GM12873 (cell line): ENCODE data around the gene TDRD6.

Experiments
- TF ChIP-seq, protein P1 (sequence below): IDR thresholded peaks from 2 replicates; pipeline ENCODE4 v1.5.1; 2012; ENCODE audit warnings: low read depth, mild to moderate bottlenecking, moderate library complexity, low read length, control low read depth; ENCODE audit not compliant: insufficient read depth; ENCODE audit errors: missing control alignments

Gene TDRD6, protein sequence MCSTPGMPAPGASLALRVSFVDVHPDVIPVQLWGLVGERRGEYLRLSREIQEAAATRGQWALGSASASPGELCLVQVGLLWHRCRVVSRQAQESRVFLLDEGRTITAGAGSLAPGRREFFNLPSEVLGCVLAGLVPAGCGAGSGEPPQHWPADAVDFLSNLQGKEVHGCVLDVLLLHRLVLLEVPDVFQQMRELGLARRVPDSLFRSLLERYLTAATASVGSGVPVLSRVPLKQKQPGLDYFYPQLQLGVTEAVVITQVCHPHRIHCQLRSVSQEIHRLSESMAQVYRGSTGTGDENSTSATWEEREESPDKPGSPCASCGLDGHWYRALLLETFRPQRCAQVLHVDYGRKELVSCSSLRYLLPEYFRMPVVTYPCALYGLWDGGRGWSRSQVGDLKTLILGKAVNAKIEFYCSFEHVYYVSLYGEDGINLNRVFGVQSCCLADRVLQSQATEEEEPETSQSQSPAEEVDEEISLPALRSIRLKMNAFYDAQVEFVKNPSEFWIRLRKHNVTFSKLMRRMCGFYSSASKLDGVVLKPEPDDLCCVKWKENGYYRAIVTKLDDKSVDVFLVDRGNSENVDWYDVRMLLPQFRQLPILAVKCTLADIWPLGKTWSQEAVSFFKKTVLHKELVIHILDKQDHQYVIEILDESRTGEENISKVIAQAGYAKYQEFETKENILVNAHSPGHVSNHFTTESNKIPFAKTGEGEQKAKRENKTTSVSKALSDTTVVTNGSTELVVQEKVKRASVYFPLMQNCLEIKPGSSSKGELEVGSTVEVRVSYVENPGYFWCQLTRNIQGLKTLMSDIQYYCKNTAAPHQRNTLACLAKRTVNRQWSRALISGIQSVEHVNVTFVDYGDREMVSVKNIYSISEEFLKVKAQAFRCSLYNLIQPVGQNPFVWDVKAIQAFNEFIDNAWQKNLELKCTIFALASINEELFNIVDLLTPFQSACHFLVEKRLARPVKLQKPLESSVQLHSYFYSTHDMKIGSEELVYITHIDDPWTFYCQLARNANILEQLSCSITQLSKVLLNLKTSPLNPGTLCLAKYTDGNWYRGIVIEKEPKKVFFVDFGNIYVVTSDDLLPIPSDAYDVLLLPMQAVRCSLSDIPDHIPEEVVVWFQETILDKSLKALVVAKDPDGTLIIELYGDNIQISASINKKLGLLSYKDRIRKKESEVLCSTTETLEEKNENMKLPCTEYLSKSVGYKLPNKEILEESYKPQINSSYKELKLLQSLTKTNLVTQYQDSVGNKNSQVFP (N-terminal part only)

DNA sequence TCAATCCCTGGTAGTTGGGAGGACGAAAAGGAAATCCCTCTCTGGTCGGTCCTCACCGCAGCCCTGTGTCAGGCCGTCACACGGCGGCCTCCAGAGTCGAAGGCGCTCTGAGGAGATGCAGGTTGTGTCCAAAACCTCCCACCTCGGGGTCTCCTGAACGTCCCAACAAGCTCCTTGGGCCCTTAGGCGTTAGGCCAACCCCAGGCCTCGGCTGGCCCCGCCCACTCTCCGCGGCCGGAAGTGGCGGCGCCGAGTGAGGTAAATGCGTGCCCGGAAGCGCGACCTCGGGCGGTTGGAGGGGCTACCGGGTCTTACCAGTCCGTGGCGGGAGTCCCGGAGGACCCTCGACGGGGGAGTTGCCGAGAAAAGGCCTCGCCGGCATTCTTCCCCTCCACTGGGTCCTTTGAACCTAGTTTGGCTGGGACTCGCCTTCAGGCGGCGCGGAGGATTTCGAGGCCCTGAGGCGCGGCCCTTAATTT lies at the start of gene TDRD6:
Gene TDRD6 (plus strand): TSS at position 267 of the 479 bp plus-strand sequence. CDS start 244 bp downstream, outside the sequence.
- TF ChIP-seq, protein P1, sequence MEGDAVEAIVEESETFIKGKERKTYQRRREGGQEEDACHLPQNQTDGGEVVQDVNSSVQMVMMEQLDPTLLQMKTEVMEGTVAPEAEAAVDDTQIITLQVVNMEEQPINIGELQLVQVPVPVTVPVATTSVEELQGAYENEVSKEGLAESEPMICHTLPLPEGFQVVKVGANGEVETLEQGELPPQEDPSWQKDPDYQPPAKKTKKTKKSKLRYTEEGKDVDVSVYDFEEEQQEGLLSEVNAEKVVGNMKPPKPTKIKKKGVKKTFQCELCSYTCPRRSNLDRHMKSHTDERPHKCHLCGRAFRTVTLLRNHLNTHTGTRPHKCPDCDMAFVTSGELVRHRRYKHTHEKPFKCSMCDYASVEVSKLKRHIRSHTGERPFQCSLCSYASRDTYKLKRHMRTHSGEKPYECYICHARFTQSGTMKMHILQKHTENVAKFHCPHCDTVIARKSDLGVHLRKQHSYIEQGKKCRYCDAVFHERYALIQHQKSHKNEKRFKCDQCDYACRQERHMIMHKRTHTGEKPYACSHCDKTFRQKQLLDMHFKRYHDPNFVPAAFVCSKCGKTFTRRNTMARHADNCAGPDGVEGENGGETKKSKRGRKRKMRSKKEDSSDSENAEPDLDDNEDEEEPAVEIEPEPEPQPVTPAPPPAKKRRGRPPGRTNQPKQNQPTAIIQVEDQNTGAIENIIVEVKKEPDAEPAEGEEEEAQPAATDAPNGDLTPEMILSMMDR: no peak

DNA sequence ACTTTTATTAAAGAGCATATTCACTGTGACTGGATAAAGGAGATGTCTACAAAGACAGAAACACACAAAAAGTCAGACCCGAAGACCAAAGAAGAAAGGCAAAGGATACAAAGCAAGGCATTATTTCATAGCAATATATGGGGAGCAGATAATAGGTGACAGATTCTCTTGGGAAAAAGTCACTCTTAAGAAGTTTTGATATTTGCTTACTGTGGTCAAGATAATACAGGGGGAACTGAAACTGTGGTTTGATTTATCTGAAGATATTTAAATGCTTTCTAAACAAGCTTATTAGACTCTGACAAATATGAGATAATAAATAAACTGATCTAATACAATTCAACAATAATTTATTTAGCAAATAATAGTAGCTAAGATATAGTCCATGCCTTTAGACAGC lies 49.8 kb upstream of the TDRD6 start:
- TF ChIP-seq, protein P1: no peak

DNA sequence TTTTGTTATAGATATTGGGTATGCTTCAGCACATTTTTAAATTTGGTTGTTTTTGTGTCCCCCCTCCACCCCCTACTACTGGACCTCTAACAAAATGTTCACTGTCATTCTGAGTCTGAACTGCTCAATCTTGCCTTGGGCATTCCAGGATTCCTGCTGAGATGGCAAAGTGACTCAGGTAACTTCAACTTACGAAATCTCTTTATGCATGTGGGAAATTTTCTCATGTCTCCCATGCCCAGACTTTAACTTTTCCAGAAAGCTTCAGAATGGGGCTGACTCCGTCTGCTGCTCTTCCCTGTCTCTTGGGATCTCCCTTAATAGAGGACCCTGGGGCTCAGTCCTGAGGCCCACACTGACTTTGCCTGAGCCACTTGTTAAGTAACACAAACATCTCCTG lies 49.0 kb upstream of the TDRD6 start:
- TF ChIP-seq, protein P1: no peak

DNA sequence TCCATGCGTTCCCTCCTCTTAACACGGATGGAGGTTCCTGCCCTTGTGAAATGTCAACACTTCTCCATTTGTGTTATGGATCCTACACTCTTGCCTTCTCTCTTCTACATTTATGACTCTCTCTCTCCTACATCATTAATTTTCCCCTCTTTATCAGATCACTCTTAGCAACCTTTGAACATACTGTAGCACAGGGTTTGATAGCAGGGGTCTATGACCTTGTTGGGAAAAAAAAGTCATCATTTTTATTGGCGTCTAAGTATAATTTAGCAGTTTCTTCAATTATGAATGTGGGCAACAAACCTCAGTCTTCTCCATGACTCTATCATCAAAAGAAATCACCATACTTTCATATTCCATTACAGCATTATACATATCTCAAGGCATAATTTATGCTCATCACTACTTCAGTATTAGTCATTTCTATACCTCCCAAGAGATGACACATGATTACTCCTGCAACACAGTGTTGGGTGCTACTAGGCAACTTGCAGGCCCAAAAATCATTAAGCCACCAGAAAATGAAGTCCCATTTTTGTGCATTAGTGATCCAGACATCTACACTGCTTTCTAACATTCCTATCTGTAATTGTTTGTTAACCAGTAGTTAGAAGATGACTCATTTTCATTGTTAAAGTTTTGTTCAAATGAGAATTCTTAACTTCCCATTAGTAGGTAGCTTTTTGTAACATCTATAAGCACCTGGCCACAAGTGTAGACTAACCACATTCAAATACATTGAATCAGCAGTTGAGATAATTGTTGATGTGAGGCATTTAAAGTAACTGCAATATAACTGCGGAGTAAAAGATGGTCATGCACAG lies 44.5 kb upstream of the TDRD6 start:
- TF ChIP-seq, protein P1: no peak

DNA sequence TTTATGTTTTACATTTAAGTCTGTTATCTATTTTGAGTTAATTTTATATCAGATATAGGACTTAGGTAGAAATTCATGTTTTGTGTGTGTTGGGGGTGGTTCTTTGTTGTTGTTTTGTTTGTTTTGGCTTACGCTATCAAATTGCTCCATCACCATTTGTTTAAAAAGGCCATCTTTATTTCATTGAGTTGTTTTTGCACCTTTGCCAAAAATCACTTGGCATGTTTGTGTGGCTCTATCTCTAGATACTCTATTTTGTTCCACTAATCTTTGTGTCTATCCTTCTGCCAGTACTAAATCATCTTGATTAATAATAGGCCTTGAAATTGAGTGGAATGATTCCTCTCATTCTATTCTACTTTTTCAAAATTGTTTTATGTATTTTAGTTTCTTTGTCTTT lies 42.4 kb upstream of the TDRD6 start:
- TF ChIP-seq, protein P1: no peak

DNA sequence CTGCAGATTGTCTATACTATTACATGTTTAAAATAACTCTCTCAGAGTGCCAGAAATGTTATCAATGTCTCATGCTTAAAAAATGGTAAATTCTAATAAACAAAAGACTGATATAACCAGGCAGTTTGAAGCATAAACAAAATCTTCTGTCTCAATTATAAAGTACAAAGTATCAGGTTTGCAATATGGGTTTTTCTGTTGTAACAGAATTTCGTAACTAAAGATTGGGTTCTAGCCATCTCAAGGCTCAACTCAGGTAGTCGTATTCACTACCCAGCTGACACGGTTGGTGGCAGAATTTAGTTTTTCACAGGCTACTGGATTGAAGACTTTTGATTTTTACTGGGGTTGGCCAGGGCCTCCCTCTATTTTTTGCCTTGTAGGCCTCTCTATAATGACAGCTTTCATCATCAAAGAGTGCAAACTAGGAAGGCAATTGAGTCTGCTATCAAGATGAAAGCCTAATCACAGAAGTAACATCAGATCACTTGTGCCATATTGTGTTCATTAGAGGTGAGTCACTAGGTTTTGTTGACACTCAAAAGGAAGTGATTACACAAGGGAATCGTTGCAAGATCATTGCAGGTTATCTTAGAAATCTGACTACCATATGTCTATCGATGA lies 38.7 kb upstream of the TDRD6 start:
- TF ChIP-seq, protein P1: no peak
